ENCODE measurements around the gene ATP8B4.
"Not testable (repeated sequence)": the region's sequence is repeated elsewhere in the genome, so short reads cannot be mapped to it uniquely, and the experiment has no call there.

The ATP8B4 gene

DNA sequence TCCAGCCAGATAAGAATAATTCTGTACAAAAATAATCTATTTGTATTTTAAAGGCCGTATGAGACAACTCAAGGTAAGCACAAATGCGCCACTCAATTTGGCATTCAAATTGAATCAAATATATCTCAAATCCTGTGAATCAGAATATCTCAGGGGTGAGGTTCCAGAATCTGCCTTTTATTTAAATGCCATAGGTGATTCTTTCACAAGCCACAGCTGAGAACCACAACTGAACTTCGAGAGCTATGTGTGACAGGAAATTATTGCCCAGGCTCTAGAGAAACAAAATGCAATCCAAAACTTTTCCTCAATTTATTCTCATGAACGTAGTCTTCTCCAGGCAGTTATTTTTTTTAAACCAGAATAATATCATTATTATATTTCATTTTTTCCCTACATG is 11.9 kb downstream of the ATP8B4 start:
- H3K27ac Mint-ChIP-seq: peak overlapping the region in 1 of 2 donors; percentile 61
- ATAC-seq (peak; percentile 56), DNase-seq (peak in 1 of 2 donors; percentile 23)
- H3K9me3 Mint-ChIP-seq: peaks cover 13 to 17% of the 10 kb centered on the region in 2 donors
- peak overlapping the region in 1 of 2 donors; percentile 66 for H3K4me3 Mint-ChIP-seq
- H3K4me1 Mint-ChIP-seq: peaks cover 41% of the 10 kb centered on the region
- H3K27me3 Mint-ChIP-seq: peaks cover 6% of the 10 kb centered on the region

DNA sequence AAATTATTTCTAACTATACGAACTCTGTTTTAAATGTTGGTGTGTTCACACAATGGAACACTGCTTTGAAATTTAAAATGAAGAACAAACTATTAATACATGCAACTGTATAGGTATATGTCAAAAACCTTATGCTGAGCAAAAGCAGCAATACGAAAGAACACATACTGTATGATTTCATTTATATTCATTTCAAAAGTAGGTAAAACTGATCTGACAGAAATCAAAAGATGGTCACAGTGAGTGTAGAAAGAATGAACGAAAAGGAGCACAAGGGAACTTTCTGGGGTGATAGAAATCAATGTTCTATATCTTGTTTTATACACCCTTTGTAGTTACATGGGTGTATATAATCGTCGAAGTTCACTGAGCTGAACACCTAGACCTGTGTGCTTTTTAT is 12.6 kb downstream of the ATP8B4 start:
- H3K4me1 Mint-ChIP-seq: peaks cover 46% of the 10 kb centered on the region
- H3K27ac Mint-ChIP-seq: no peak overlapping the region
- ATAC-seq: no peak
- H3K9me3 Mint-ChIP-seq: peaks cover 19 to 21% of the 10 kb centered on the region in 2 donors
- H3K4me3 Mint-ChIP-seq: no peak overlapping the region
- DNase-seq: no peak
- peaks cover 11% of the 10 kb centered on the region for H3K27me3 Mint-ChIP-seq

DNA sequence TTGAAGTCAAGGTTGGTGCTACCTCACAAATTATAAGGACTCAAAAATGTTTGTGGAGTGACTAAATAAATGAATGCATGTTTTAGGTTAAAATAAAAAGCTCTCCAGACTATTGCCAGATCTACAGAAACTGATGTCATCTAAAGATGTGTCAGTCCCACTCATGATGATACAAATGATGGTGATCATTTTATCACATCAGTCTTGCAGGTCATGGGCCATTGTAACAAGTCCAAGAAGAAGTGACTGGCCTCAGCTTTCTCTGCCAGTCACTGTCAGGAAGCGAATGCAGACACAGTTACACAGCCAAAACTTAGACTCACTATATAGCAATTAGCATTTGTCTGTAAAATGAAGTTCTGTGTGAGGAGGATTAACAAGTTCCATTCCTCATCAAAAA is 18.5 kb downstream of the ATP8B4 start:
- H3K27ac Mint-ChIP-seq: no peak overlapping the region
- peaks cover 17 to 19% of the 10 kb centered on the region in 2 donors for H3K9me3 Mint-ChIP-seq
- H3K4me3 Mint-ChIP-seq: no peak overlapping the region
- H3K4me1 Mint-ChIP-seq: peaks cover 9% of the 10 kb centered on the region
- H3K27me3 Mint-ChIP-seq: peaks cover 11% of the 10 kb centered on the region
- ATAC-seq: no peak
- DNase-seq: no peak

DNA sequence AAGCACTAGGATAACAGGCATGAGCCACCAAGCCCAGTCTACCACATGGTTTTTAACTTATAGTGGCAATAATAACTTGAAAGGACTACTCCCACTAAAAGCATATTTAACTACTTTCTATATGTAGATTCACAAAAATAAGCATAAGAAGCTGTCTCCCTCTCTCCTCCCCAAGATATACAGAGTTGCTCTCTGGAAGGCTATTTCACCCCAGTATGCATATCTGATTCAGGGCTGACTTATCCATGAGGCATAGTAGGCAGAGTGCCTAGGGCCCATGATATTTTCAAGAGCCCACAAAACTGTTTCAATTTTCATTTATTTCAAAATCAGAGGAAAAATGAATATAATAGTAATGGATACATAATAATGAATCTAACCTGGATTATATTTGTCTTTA is 20.5 kb downstream of the ATP8B4 start:
- peaks cover 11% of the 10 kb centered on the region for H3K27me3 Mint-ChIP-seq
- peaks cover 13 to 19% of the 10 kb centered on the region in 2 donors for H3K9me3 Mint-ChIP-seq
- DNase-seq (no peak), ATAC-seq (no peak)
- no peak overlapping the region for H3K4me3 Mint-ChIP-seq
- no peak overlapping the region for H3K27ac Mint-ChIP-seq
- H3K4me1 Mint-ChIP-seq: peaks cover 9% of the 10 kb centered on the region

DNA sequence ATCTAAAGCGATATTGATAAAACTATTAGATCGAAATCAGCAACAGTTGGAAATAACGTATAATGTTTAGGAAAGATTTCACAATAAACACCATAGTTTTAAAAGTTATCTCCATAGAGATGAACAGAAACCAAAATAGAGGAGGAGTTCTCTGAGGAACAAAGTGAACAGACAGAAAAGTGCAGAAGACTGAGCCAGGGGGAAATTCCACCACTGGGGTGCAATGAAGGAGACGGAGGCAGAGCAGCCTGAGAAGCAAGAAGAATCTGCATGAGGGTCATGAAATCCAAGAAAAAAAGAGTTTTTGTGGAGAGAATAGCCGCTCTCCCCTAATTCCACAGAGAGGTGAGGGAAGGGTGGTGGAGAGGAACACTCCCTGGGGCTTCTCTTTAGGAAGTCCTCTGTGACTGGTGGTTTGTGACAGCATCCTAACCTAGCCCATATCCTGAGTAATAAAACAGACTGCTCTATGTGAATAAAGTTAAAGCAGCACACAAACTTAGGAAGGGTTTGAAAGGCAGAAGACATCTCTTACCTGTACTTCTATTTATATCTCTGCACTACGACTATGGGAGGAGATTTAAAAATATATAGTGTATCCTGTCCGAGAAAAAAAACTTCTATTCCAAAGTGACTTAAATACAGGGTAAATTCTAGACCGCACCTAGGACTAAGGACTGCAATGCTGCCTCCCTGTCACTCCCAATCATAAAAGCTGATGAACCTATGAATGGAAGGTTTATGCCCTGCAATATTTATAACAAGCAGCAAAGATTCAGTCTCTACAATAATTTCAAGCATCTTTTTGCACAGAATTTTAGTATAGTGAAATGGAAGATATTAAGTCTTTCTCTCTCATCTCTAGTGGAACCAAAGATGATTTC is 22.9 kb downstream of the ATP8B4 start:
- no peaks in the 10 kb centered on the region for H3K9me3 Mint-ChIP-seq
- H3K27ac Mint-ChIP-seq: no peak overlapping the region
- no peaks in the 10 kb centered on the region for H3K4me1 Mint-ChIP-seq
- ATAC-seq (no peak), DNase-seq (no peak)
- H3K4me3 Mint-ChIP-seq: no peak overlapping the region
- H3K27me3 Mint-ChIP-seq: no peaks in the 10 kb centered on the region

DNA sequence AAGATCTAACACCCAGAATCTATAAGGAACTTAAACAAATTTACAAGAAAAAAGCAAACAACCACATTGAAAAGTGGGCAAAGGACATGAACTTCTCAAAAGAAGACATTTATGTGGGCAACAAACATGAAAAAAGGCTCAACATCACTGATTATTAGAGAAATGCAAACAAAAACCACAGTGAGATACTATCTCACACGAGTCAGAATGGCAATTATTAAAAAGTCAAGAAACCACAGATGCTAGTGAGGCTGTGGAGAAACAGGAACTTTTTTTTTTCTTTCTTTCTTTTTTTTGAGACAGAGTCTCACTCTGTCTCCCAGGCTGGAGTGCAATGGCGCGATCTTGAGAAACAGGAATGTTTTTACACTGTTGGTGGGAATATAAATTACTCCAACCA is 29.6 kb downstream of the ATP8B4 start:
- not testable (repeated sequence) for H3K27ac Mint-ChIP-seq, H3K4me3 Mint-ChIP-seq
- peaks cover 22% of the 10 kb centered on the region for H3K27me3 Mint-ChIP-seq

DNA sequence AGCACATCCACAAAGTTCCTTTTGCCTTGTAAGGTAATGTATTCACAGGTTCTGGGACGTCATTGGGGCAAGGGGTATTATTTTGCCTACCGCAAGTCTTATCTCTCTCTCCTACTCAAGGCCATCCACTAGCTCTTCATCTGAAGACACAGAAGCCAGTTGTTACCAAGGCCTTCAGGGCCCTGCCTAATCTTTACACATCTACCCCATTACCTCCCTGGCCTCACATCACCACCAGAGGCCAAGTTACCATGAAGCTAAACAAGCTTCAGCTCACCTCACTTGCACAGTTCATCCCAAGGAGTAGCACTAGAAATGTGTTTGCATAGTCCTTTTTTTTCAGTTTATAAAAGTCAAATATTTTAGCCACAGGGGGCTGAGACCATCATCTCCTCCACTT is 34.1 kb downstream of the ATP8B4 start:
- peaks cover 0 to 4% of the 10 kb centered on the region in 2 donors for H3K9me3 Mint-ChIP-seq
- no peak overlapping the region for H3K4me3 Mint-ChIP-seq
- no peaks in the 10 kb centered on the region for H3K4me1 Mint-ChIP-seq
- peaks cover 19% of the 10 kb centered on the region for H3K27me3 Mint-ChIP-seq
- no peak overlapping the region for H3K27ac Mint-ChIP-seq
- DNase-seq (no peak), ATAC-seq (no peak)

More for the DNA sequence above, 29.6 kb downstream of the ATP8B4 start:
- not testable (repeated sequence) for H3K4me1 Mint-ChIP-seq, DNase-seq, H3K9me3 Mint-ChIP-seq, ATAC-seq

DNA sequence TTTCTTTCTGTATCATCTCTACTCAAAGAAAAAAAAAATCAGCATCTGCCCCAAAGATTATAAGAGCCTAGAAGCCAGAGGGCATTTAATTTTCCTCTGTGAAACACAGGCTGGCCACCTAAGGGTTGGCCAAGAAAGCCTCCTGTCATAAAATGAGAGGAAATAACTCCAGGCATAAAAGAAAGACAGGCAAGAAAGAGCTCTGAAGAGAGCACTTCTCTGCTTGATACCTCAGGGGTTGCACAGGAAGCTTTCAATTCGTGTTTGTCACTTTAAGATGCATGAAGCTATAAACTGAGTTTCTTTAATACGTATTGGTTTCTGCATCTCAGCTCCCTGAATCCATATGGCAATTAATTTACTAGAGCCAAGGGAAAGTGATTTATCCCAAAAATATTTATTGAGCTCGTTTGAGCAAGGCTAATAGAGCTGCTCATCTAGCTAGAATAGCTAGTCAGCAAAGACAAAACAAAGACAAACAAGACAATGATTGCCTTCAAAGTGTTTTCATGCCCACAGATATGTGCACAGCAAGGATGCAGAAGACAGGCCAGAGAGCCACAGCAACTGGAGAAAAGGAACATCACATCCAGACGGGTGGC is 35.5 kb downstream of the ATP8B4 start:
- Mint-ChIP-seq H3K4me3 (no peak overlapping the region), H3K27me3 (peaks cover 6% of the 10 kb centered on the region), H3K9me3 (no peaks in the 10 kb centered on the region), H3K27ac (no peak overlapping the region), H3K4me1 (no peaks in the 10 kb centered on the region)
- DNase-seq: no peak
- ATAC-seq: no peak

DNA sequence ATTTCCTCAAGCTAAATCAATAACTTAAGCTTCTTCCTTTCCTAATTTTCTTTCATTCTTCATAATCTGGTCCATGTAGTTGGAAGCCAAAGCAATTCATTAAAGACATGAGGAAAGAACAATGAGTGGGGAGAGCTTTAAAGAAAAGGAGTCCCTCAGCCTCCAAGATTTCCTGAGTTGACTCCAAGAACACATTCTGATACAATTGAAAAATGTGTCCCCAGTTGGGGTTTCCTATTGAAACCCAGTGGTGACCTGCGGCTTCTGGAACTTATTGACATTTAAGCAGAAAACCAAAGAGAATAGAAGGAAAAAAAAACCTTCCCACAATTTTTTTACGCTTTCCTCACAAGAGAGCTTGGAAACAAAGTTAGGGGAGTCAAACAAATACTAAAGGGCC is 37.0 kb downstream of the ATP8B4 start:
- no peak overlapping the region for H3K4me3 Mint-ChIP-seq
- no peak overlapping the region for H3K27ac Mint-ChIP-seq
- ATAC-seq (no peak), DNase-seq (no peak)
- no peaks in the 10 kb centered on the region for H3K9me3 Mint-ChIP-seq
- H3K4me1 Mint-ChIP-seq: no peaks in the 10 kb centered on the region
- H3K27me3 Mint-ChIP-seq: no peaks in the 10 kb centered on the region

DNA sequence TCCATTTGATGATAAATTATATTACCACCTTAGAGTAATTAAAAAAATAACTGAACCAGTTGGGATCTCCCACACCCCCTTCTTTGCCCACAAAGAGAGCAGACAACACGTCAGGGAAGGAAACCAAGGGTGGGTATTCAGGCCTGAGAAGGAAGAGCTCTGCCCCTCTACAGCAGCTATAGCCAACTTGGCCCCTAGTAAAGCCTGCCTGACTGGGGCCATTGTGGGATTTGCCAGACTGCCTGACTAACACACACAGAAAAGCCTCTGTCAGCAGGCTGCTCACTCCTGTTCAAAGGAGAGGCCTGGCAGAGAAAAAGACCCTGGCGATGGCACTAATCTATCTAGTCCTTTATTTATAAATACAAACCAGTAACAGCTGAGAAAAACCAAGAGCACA is 41.4 kb downstream of the ATP8B4 start:
- H3K4me1 Mint-ChIP-seq: no peaks in the 10 kb centered on the region
- peaks cover 9% of the 10 kb centered on the region for H3K27me3 Mint-ChIP-seq
- DNase-seq (no peak), ATAC-seq (no peak)
- H3K4me3 Mint-ChIP-seq: no peak overlapping the region
- H3K27ac Mint-ChIP-seq: no peak overlapping the region
- no peaks in the 10 kb centered on the region for H3K9me3 Mint-ChIP-seq

DNA sequence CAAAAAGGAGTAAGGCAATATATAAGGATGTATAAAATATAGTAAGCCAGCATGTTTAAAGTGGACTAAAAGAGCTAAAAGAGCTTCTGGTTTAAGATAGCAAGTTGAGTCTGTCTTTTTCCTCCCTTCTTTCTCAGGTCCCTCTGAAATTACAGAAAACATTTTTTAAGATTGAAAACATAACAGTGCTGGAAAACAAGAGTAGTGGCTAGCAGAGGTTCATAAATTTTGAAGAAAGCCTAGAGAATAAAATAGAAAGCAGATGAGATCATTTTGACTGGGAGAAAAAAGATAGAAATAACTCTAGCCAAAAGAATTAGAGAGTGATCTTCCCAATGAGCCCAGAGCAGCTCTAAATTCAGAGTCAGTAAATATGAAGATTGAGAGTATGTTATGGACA is 41.9 kb downstream of the ATP8B4 start:
- no peak for DNase-seq
- no peak for ATAC-seq
- H3K27me3 Mint-ChIP-seq: peaks cover 9% of the 10 kb centered on the region
- no peak overlapping the region for H3K4me3 Mint-ChIP-seq
- H3K9me3 Mint-ChIP-seq: no peaks in the 10 kb centered on the region
- H3K4me1 Mint-ChIP-seq: no peaks in the 10 kb centered on the region
- H3K27ac Mint-ChIP-seq: peak overlapping the region in 1 of 2 donors; percentile 48

DNA sequence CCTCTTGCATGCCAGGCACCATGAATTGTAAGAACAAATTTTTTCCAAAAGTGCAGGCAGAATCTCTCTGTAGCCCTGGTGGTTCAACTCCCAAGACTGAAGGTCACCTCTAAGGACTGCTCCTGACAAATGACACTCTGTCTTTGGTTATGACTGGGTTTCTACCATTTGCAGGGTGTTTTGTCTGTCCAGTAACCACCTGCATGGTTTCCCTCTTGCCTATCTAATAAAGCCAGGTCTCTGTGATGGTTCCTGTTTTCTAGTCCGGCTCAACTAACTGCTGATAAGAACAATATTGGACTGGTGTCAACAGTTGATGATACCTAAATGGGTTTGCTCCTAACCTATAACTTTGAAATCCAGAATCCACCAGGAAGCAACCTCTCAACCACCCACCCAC is 43.7 kb downstream of the ATP8B4 start:
- Mint-ChIP-seq H3K4me3 (no peak overlapping the region), H3K4me1 (no peaks in the 10 kb centered on the region), H3K9me3 (no peaks in the 10 kb centered on the region), H3K27me3 (peaks cover 9% of the 10 kb centered on the region), H3K27ac (no peak overlapping the region)
- ATAC-seq: no peak
- no peak for DNase-seq

DNA sequence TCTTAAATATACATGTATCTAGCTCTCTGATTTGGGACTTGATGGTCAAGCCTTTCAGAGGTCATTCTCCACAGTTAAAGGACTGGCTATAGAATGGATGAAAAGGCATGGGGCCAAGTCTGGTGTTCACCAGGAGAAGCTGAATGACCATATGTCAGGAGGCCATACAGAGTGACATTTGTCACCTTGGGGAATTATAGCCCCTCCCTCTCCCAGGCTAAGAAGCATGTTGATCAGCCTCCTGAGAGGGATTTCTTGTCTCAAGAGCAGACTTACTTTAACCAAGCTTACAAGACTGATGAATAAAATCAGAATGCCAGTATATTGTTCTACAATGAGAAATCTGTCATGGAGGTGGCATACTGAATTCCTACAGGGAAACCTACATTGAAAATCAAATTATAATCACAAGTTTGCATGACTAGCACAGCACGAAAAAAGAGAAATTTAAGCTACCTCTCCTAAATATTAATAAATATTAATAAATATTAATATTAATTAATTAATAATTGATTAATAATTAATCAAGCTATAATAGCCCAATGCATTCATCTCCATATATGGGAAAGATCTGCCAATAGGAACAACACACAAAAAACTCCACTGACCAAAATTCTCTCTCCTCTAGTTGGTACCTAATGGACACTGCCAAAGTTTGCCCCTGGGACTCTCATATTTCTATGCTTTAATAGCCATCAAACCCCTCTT is 47.3 kb downstream of the ATP8B4 start:
- DNase-seq (no peak), ATAC-seq (no peak)
- H3K9me3 Mint-ChIP-seq: no peaks in the 10 kb centered on the region
- no peak overlapping the region for H3K27ac Mint-ChIP-seq
- H3K27me3 Mint-ChIP-seq: peaks cover 22% of the 10 kb centered on the region
- H3K4me3 Mint-ChIP-seq: no peak overlapping the region
- H3K4me1 Mint-ChIP-seq: peaks cover 9% of the 10 kb centered on the region

DNA sequence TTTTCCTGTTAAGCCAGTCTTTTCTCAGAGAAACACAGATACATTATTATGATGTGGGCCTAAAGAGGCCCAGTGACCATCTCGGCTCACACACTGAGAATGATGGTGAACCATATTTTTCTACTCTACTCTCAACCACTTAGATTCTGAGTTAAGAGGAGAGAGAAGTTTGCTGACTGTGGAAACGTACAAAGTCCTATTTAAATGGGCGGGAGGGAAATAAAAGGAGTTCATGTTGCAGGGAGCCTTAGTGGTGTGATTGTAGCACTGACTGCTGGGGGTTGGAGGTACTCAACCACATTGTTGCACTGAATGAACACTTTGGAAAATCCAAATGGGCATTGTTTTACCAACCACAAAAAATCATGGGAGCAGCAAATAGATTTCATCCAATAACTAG is 51.0 kb downstream of the ATP8B4 start:
- ATAC-seq (no peak), DNase-seq (no peak)
- Mint-ChIP-seq H3K4me3 (no peak overlapping the region), H3K9me3 (no peaks in the 10 kb centered on the region), H3K4me1 (peaks cover 15% of the 10 kb centered on the region), H3K27ac (no peak overlapping the region), H3K27me3 (peaks cover 33% of the 10 kb centered on the region)

DNA sequence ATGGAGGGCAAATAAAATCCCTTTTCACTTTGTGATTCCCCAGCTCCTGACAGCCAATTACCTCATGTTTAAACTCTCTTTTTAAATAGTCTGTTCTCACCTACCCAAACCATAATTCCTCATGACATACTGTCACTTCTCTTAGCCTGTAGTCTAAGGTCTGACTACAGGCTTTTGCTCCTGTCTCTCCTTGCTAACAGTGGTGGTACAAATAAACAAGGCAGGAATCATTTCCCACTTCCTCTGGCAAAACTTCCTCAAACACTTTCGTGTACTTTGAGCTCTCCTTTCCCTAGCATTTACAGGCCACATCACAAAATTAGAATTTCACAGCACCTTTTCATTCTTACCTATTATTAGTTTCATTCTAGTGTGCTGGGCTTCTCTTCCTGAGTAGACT is 51.8 kb downstream of the ATP8B4 start:
- ATAC-seq: no peak
- peaks cover 15% of the 10 kb centered on the region for H3K4me1 Mint-ChIP-seq

DNA sequence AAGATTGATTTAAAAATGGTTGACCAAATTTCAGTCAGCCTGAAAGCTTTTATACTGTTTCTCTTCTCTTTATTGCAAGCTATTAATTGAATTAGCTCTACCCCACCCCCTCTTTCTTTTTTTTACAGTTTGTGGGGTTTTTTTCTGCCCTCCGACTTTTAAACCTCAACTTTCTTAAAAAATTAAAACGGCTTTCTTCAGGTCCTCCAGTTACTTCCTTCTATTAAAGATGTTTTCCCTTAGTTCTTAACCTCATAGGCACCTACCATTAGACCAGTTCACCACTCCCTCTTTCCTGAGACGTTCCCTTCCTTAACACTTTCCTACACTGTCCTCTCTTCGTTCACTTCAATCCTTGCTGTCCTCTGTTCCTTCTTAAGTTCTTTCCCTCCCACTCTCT is 52.4 kb downstream of the ATP8B4 start:
- Mint-ChIP-seq H3K27ac (peak overlapping the region in 1 of 2 donors; percentile 91), H3K9me3 (no peaks in the 10 kb centered on the region), H3K4me3 (no peak overlapping the region), H3K4me1 (peaks cover 15% of the 10 kb centered on the region), H3K27me3 (peaks cover 33% of the 10 kb centered on the region)
- DNase-seq (no peak), ATAC-seq (no peak)

More for the DNA sequence above, 51.8 kb downstream of the ATP8B4 start:
- H3K27me3 Mint-ChIP-seq: peaks cover 33% of the 10 kb centered on the region
- no peak overlapping the region for H3K4me3 Mint-ChIP-seq
- no peaks in the 10 kb centered on the region for H3K9me3 Mint-ChIP-seq
- DNase-seq: no peak
- peak overlapping the region in 1 of 2 donors; percentile 91 for H3K27ac Mint-ChIP-seq
